Tibial nerve (tissue), 4 donors: ENCODE results near the gene DCAF17. TPM values are rescaled to one million over a fixed set of nuclear protein-coding genes. Genes with fewer than 3 reads are reported as not detected.
"Not testable (repeated sequence)": the region's sequence is repeated elsewhere in the genome, so short reads cannot be mapped to it uniquely, and the experiment has no call there.

Experiments used
- DNase-seq, 2 donors: peaks; one replicate each; pipeline ENCODE4 v3.0.0-alpha.2; 2019; ENCODE audit warnings: low spot score in 2 of 2
- H3K27ac ChIP-seq, 4 donors: fragments of 200-600 bp; sonication (generic) in 3 of 4; one replicate each; pipeline ENCODE4 v1.5.1; 2017 to 2019; ENCODE audit warnings: mild to moderate bottlenecking in 1 of 4
- H3K27me3 ChIP-seq, 2 donors: fragments of 200-600 bp; sonication (generic) in 1 of 2; one replicate each; pipeline versions ENCODE4 v1.5.1 to v1.6.0; 2017 to 2019
- H3K36me3 ChIP-seq, 3 donors: fragments of 200-600 bp; sonication (generic); one replicate each; pipeline ENCODE4 v1.5.1; 2018 to 2019
- H3K4me1 ChIP-seq, 4 donors: fragments of 200-600 bp; sonication (generic) in 3 of 4; one replicate each; pipeline ENCODE4 v1.5.1; 2017 to 2019
- H3K4me3 ChIP-seq, 4 donors: fragments of 200-600 bp; sonication (generic) in 3 of 4; one replicate each; pipeline ENCODE4 v1.5.1; 2017 to 2019; ENCODE audit warnings: mild to moderate bottlenecking in 1 of 4, moderate library complexity in 1 of 4
- H3K9me3 ChIP-seq, 4 donors: fragments of 200-600 bp; sonication (generic) in 3 of 4; one replicate each; pipeline ENCODE4 v1.5.1; 2017 to 2019
- EP300 ChIP-seq, 2 donors: sonication (generic); formaldehyde crosslinking; IDR thresholded peaks; one replicate each; pipeline ENCODE4 v1.6.1; 2017; ENCODE audit warnings: antibody characterized with exemption in 2 of 2, mild to moderate bottlenecking in 1 of 2
- POLR2A ChIP-seq, 2 donors: fragments of 450-650 bp; IDR thresholded peaks; one replicate each; pipeline ENCODE4 v1.6.1; 2017; ENCODE audit warnings: antibody characterized with exemption in 2 of 2, mild to moderate bottlenecking in 2 of 2, moderate library complexity in 2 of 2
- WGBS, 2 donors: methylation state at CpG; one replicate each; pipeline ENCODE4 v1.1.5; 2018; 5-methylcytosine and 5-hydroxymethylcytosine counted together
- total RNA-seq, 4 donors: library from RNA; depleted of rRNA; stranded (reverse); fragments of >200 nt; gene quantifications; one replicate each; pipeline ENCODE4 v1.1.0, GENCODE V29; 2016
- TF ChIP-seq, protein P1 (sequence below), 5 experiments: fragments of 200-600 bp in 3 of 5; fragments of 450-650 bp in 2 of 5; sonication (generic) in 3 of 5; IDR thresholded peaks; one replicate each; pipeline ENCODE4 v1.5.1; 2016 to 2019; ENCODE audit warnings: antibody characterized with exemption in 5 of 5, mild to moderate bottlenecking in 3 of 5, moderate library complexity in 2 of 5

Gene DCAF17
- total RNA-seq, 4 donors from 2014 or later = 17.3 to 38.4 (median 23.8) TPM

DNA sequence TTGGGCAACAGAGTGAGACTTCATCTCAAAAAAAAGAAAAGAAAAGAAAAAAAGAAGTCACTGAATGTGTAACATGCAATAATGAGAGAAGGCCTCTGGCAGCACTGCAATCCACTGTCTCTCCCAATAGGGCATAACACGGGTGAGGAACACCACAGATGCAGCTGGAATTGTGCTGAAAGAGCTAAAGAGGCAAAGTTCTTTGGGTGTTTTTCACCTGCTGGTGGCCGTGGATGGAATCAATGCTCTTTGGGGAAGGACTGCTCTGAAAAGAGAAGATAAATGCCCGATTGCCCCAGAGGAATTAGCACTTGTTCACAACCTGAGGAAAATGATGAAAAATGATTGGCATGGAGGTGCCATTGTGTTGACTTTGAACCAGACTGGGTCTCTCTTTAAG, 57.3 kb downstream of the DCAF17 start:
- DNase-seq = no peak
- no peaks in the 10 kb centered on the region for H3K4me1 ChIP-seq
- no peak overlapping the region for H3K27ac ChIP-seq
- no peaks in the 10 kb centered on the region for H3K9me3 ChIP-seq
- no peak overlapping the region for H3K4me3 ChIP-seq
- H3K36me3 ChIP-seq = peaks cover 0 to 18% (median 0%) of the 10 kb centered on the region in 3 donors
- H3K27me3 ChIP-seq = no peaks in the 10 kb centered on the region
- TF ChIP-seq, protein P1, sequence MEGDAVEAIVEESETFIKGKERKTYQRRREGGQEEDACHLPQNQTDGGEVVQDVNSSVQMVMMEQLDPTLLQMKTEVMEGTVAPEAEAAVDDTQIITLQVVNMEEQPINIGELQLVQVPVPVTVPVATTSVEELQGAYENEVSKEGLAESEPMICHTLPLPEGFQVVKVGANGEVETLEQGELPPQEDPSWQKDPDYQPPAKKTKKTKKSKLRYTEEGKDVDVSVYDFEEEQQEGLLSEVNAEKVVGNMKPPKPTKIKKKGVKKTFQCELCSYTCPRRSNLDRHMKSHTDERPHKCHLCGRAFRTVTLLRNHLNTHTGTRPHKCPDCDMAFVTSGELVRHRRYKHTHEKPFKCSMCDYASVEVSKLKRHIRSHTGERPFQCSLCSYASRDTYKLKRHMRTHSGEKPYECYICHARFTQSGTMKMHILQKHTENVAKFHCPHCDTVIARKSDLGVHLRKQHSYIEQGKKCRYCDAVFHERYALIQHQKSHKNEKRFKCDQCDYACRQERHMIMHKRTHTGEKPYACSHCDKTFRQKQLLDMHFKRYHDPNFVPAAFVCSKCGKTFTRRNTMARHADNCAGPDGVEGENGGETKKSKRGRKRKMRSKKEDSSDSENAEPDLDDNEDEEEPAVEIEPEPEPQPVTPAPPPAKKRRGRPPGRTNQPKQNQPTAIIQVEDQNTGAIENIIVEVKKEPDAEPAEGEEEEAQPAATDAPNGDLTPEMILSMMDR (IDR thresholded peaks at IDR 0.05) = no peak
- TF ChIP-seq POLR2A (IDR thresholded peaks at IDR 0.05) = no peak
- TF ChIP-seq EP300 (IDR thresholded peaks at IDR 0.05) = no peak
- WGBS, 2 donors = 71 to 86% methylated on average over 3 of the region's 3 CpGs

DNA sequence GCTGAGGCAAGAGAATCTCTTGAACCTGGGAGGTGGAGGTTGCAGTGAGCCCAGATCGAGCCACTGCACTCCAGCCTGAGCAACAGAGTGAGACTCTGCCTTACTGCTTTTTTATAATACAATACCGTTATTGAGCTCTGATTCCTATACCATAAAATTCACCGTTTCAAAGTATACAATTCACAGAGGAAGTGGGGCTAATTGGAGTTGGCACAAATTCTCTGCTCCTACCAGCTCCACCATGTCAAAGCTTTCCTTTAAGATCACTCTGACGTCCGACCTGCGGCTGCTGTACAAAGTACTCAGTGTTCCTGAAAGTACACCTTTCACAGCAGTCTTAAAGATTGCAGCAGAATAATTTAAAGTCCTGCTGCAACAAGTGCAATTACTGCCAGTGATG, 58.6 kb downstream of the DCAF17 start:
- no peak overlapping the region for H3K4me3 ChIP-seq
- TF ChIP-seq POLR2A (IDR thresholded peaks at IDR 0.05) = no peak
- no peak for TF ChIP-seq EP300 (IDR thresholded peaks at IDR 0.05)
- TF ChIP-seq, protein P1 (IDR thresholded peaks at IDR 0.05) = no peak
- no peaks in the 10 kb centered on the region for H3K9me3 ChIP-seq
- peaks cover 0 to 7% (median 0%) of the 10 kb centered on the region in 3 donors for H3K36me3 ChIP-seq
- H3K27ac ChIP-seq = no peak overlapping the region
- 32 to 40% methylated on average over 6 of the region's 6 CpGs for WGBS, 2 donors
- no peak for DNase-seq
- H3K27me3 ChIP-seq = no peaks in the 10 kb centered on the region
- no peaks in the 10 kb centered on the region for H3K4me1 ChIP-seq

DNA sequence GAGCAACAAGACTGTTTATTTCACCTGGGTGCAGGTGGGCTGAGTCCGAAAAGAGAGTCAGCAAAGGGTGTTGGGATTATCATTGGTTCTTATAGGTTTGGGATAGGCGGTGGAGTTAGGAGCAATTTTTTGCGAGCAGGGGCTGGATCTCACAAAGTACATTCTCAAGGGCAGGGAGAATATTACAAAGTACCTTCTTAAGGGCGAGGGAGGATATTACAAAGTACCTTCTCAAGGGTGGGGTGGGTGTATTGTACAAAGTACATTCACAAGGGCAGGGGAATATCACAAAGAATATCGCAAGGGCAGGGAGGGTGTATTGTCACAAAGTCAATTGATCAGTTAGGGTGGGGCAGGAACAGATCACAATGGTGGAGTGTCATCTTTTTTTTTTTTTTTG, 63.6 kb downstream of the DCAF17 start:
- 96 to 98% methylated on average over 5 of the region's 5 CpGs for WGBS, 2 donors
- H3K27me3 ChIP-seq, H3K27ac ChIP-seq: not testable (repeated sequence)

DNA sequence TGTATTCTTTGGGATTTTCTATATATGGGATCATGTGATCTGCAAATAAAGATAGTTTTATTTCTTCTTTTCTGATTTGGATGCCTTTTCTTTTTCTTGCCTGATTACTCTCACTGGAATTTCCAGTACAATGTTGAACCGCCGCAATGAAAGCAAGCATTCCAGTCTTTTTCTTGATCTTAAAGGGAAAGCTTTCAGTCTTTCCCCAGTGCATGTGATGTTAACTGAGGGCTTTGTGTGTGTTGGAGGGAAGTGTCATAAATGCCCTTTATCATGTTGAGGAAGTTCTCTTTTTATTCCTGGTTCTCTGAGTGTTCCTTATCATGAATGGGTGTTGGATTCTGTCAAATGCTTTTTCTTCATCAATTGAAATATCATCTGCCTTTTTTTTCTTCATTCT, 71.3 kb downstream of the DCAF17 start:
- 12 to 14% methylated on average over 2 of the region's 2 CpGs for WGBS, 2 donors
- H3K36me3 ChIP-seq = no peaks in the 10 kb centered on the region
- no peaks in the 10 kb centered on the region for H3K4me1 ChIP-seq
- H3K4me3 ChIP-seq = no peak overlapping the region
- H3K9me3 ChIP-seq = no peaks in the 10 kb centered on the region
- TF ChIP-seq, protein P1 (IDR thresholded peaks at IDR 0.05) = no peak
- no peak for TF ChIP-seq POLR2A (IDR thresholded peaks at IDR 0.05)
- TF ChIP-seq EP300 (IDR thresholded peaks at IDR 0.05) = no peak
- no peak for DNase-seq
- H3K27me3 ChIP-seq = no peaks in the 10 kb centered on the region
- H3K27ac ChIP-seq = no peak overlapping the region

More for the DNA sequence above, 63.6 kb downstream of the DCAF17 start:
- H3K36me3 ChIP-seq, DNase-seq, H3K4me1 ChIP-seq, H3K9me3 ChIP-seq, H3K4me3 ChIP-seq: not testable (repeated sequence)

DNA sequence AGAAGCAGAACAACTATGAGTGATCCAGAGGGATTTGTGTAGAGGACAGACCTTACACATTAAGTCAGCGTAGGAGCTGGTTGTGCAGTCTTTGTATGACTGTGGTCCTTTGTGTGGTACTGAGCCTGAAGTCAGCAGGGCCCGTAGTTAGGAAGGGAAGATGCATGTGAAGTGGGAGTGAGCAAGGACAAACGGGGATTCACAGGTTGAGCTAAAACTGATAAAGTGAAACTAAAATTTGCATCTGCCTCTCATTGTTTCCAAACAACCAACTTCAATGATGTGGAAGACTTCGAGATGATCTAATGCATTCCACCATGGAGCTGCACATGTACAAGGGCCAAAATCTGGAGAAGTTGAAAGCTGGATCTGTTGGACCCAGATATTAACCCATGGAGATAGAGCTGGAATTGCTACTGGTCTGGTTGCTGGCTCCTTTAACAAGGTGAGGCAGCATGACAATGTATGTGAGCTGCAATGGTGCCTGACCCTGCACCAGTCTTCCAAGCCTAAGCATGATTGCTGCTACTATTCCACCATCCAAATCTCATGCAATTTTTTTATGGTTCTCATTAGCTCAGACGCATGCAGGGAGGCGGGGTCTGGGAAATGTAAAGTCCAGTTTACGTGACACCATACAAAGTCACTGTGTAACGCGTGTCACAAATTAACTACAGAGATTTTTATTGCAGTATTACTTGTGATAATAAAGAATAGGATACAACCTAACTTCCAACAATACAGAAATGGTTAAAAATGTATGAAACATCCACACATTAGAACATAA, 76.1 kb downstream of the DCAF17 start:
- Histone ChIP-seq H3K4me3 (no peak overlapping the region), H3K36me3 (no peaks in the 10 kb centered on the region), H3K27me3 (no peaks in the 10 kb centered on the region), H3K27ac (no peak overlapping the region), H3K4me1 (no peaks in the 10 kb centered on the region), H3K9me3 (no peaks in the 10 kb centered on the region)
- TF ChIP-seq POLR2A (IDR thresholded peaks at IDR 0.05) = no peak
- TF ChIP-seq EP300 (IDR thresholded peaks at IDR 0.05) = no peak
- TF ChIP-seq, protein P1 (IDR thresholded peaks at IDR 0.05) = no peak
- 77 to 78% methylated on average over 9 of the region's 9 CpGs for WGBS, 2 donors
- DNase-seq = no peak
